Measurements from ENCODE around the gene RHAG. TPM values are rescaled to one million over a fixed set of nuclear protein-coding genes. Genes with fewer than 3 reads are reported as not detected.

RHAG gene
- total and polyA plus RNA-seq, 2 of the 8 experiments (the other 6 are each of a cell fraction or from before 2014, with no cell fraction given) = not detected

DNA sequence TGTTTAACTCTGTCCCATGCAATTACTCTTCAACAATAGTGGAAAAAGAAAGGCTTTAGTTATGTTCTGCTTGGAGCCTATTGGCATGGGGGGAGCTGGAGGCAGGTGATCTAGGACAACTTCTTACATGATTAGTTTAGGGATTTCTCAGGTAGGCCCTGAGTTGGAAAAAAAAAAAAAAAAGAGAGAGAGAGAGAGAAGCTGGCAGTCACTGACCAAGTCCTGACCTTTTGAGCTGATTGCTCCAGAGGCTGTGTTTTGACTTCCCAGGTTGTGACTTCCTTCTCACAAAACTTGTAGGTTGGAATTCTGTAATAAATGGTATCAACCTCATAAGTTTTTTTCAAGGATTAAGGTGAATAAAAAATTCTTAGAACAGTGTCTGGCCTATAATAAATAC, 78.4 kb downstream of the RHAG start:
- no peak overlapping the region for H3K4me3 ChIP-seq (ENCODE audit: extremely low read depth in 1 of 4, insufficient read depth in 2 of 4, low read depth in 3 of 4, low read length in 4 of 4)
- no peak overlapping the region for H4K8ac ChIP-seq (ENCODE audit: extremely low read depth, insufficient read depth, low read length)
- no peak overlapping the region for H3K18ac ChIP-seq (ENCODE audit: extremely low read depth, low read length)
- H3K4me2 ChIP-seq (ENCODE audit: insufficient read depth in 1 of 2, low read depth in 2 of 2, low read length in 2 of 2) = no peak overlapping the region
- peaks cover 0 to 7% (median 1%) of the 10 kb centered on the region in 4 experiments; a peak in 3 of 7 replicates for H3K27me3 ChIP-seq (replicated peaks in 1 of 4; ENCODE audit: control insufficient read depth in 3 of 4, extremely low read depth in 1 of 4, insufficient read depth in 3 of 4, low read length in 3 of 4)
- peaks cover 2 to 50% (median 8%) of the 10 kb centered on the region in 4 experiments; a peak in 6 of 8 replicates for H3K36me3 ChIP-seq (ENCODE audit: control insufficient read depth in 2 of 4, insufficient read depth in 4 of 4, low read length in 3 of 4)
- CTCF ChIA-PET (ENCODE audit: partially characterized antibody) = interaction anchor here (0.6 to 1.1 kb wide), 2 partner anchors 473 to 1912 kb away, joined by 3 read pairs; no protein-coding TSS in a partner anchor
- H2BK15ac ChIP-seq (ENCODE audit: low read length) = no peak overlapping the region
- H4K5ac ChIP-seq (ENCODE audit: insufficient read length, low read depth, low read length) = no peak overlapping the region
- no peak overlapping the region for H3K14ac ChIP-seq (ENCODE audit: insufficient read length)
- no peak overlapping the region for H4K91ac ChIP-seq (replicated peaks; ENCODE audit: insufficient read length, low read length)
- H2BK5ac ChIP-seq (ENCODE audit: low read depth, low read length) = no peak overlapping the region
- no peak overlapping the region for H3K56ac ChIP-seq (replicated peaks; ENCODE audit: insufficient read length, low read depth, low read length)
- no peak overlapping the region for H3K23ac ChIP-seq (ENCODE audit: insufficient read length)
- no peak overlapping the region for H2AK5ac ChIP-seq (ENCODE audit: low read depth, low read length)
- no peak overlapping the region for H3K4ac ChIP-seq (replicated peaks; ENCODE audit: insufficient read length, low read depth, low read length)
- POLR2A ChIA-PET (ENCODE audit: partially characterized antibody) = interaction anchor here (1.7 kb wide), 1 partner anchor 9 kb away, joined by 11 read pairs; no protein-coding TSS in a partner anchor
- H3K9ac ChIP-seq (replicated peaks in 1 of 4; ENCODE audit: extremely low read depth in 1 of 4, low read depth in 3 of 4, low read length in 3 of 4) = no peak overlapping the region
- H4K20me1 ChIP-seq (replicated peaks in 1 of 2; ENCODE audit: control insufficient read depth in 1 of 2, insufficient read depth in 2 of 2, low read length in 2 of 2) = peaks cover 2 to 7% of the 10 kb centered on the region in 2 experiments
- H3K79me2 ChIP-seq (ENCODE audit: control insufficient read depth in 1 of 2, insufficient read depth in 2 of 2, low read length in 2 of 2) = peaks cover 0 to 9% of the 10 kb centered on the region in 2 experiments; a peak in 1 of 4 replicates
- H2BK20ac ChIP-seq (ENCODE audit: low read length) = no peak overlapping the region
- H3K27ac ChIP-seq (ENCODE audit: low read depth, low read length) = no peak overlapping the region
- H3K4me1 ChIP-seq (replicated peaks in 1 of 4; ENCODE audit: control insufficient read depth in 3 of 4, insufficient read depth in 4 of 4, low read length in 3 of 4) = peaks cover 0 to under 1% (median 0%) of the 10 kb centered on the region in 4 experiments; a peak in 1 of 7 replicates
- no peak for FAIRE-seq
- H3K23me2 ChIP-seq (ENCODE audit: low read depth, low read length) = no peaks in the 10 kb centered on the region
- no peak overlapping the region for H2BK120ac ChIP-seq (replicated peaks; ENCODE audit: low read depth, low read length)
- no peaks in the 10 kb centered on the region for H3K9me3 ChIP-seq (ENCODE audit: insufficient read depth in 2 of 2, low read depth in 1 of 2, low read length in 1 of 2)
- no peak overlapping the region for H2BK12ac ChIP-seq (ENCODE audit: low read depth, low read length)
- no peak overlapping the region for H2AFZ ChIP-seq (ENCODE audit: low read length)
- DNase-seq (ENCODE audit: low read depth in 1 of 2, low spot score in 2 of 2) = no peak
- H3K79me1 ChIP-seq (ENCODE audit: low read depth, low read length) = no peaks in the 10 kb centered on the region
- TF ChIP-seq CTCF (IDR thresholded peaks at IDR 0.05; ENCODE audit: control extremely low read depth in 1 of 3, insufficient read depth in 1 of 3, low read depth in 1 of 3, low read length in 3 of 3) (no peak), SRF (IDR thresholded peaks at IDR 0.05; ENCODE audit: low read depth, low read length) (no peak), SP1 (IDR thresholded peaks at IDR 0.05; ENCODE audit: low read depth, low read length) (no peak), PHF8 (conservative IDR thresholded peaks at IDR 0.05; ENCODE audit: low read depth, low read length) (no peak), BACH1 (IDR thresholded peaks at IDR 0.05; ENCODE audit: low read length) (no peak), RAD21 (IDR thresholded peaks at IDR 0.05 in 1 of 2, conservative IDR thresholded peaks at IDR 0.05 in 1 of 2; ENCODE audit: low read depth in 2 of 2, low read length in 2 of 2) (no peak)
